ENCODE results near the gene KRTAP10-7. TPM values are rescaled to one million over a fixed set of nuclear protein-coding genes. Genes with fewer than 3 reads are reported as not detected.
"Not testable (repeated sequence)": the region's sequence is repeated elsewhere in the genome, so short reads cannot be mapped to it uniquely, and the experiment has no call there.

KRTAP10-7 gene
- total RNA-seq, 1 donor from 2014 or later, result not detected

DNA sequence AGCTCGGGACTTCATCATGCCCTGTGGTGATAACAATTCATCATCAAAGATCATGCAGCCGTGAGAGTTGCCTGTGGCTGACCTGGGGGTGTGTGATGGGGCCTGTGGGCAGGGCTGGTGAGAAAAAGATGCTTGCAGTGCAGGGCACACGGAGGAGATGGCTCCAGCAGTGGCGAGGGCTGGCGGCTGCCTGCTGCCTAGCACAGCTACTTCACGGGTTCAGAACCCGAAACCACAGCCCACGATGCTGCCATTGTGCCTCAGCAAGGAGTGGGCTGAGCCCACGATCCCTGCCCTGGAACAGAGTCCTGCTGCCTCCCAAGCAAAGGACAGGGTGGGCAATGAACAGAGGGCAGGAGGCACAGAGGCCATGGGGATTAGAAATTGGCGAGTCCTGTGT is 25.9 kb downstream of the KRTAP10-7 start:
- no peak overlapping the region for H3K4me3 ChIP-seq
- Mint-ChIP-seq H3K27me3 (ENCODE audit: insufficient read depth, low read depth) (peaks cover 2% of the 10 kb centered on the region), H3K27ac (no peak overlapping the region), H3K4me3 (no peak overlapping the region), H3K9me3 (peaks cover 43% of the 10 kb centered on the region), H3K4me1 (no peaks in the 10 kb centered on the region), H3K36me3 (no peaks in the 10 kb centered on the region)
- no peak overlapping the region for H3K4me2 ChIP-seq
- no peak overlapping the region for H2AFZ ChIP-seq (replicated peaks)
- H3K9ac ChIP-seq, result no peak overlapping the region
- no peaks in the 10 kb centered on the region for H3K27me3 ChIP-seq
- no peaks in the 10 kb centered on the region for H3K36me3 ChIP-seq
- H3K4me1 ChIP-seq, result no peaks in the 10 kb centered on the region
- peaks cover 13% of the 10 kb centered on the region for H3K9me3 ChIP-seq (ENCODE audit: low read depth)
- no peaks in the 10 kb centered on the region for H3K79me2 ChIP-seq (ENCODE audit: low read depth)
- H3K27ac ChIP-seq, result no peak overlapping the region
- DNase-seq (ENCODE audit: low spot score), result no peak
- TF ChIP-seq EZH2 (IDR thresholded peaks at IDR 0.05) (no peak), EZH2phosphoT487 (IDR thresholded peaks at IDR 0.05) (no peak)
- TF ChIP-seq, protein P1, sequence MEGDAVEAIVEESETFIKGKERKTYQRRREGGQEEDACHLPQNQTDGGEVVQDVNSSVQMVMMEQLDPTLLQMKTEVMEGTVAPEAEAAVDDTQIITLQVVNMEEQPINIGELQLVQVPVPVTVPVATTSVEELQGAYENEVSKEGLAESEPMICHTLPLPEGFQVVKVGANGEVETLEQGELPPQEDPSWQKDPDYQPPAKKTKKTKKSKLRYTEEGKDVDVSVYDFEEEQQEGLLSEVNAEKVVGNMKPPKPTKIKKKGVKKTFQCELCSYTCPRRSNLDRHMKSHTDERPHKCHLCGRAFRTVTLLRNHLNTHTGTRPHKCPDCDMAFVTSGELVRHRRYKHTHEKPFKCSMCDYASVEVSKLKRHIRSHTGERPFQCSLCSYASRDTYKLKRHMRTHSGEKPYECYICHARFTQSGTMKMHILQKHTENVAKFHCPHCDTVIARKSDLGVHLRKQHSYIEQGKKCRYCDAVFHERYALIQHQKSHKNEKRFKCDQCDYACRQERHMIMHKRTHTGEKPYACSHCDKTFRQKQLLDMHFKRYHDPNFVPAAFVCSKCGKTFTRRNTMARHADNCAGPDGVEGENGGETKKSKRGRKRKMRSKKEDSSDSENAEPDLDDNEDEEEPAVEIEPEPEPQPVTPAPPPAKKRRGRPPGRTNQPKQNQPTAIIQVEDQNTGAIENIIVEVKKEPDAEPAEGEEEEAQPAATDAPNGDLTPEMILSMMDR (IDR thresholded peaks at IDR 0.05), result no peak
- H4K20me1 ChIP-seq (ENCODE audit: low read depth), result no peaks in the 10 kb centered on the region
- H3F3A ChIP-seq (ENCODE audit: low read depth), result no peaks in the 10 kb centered on the region

DNA sequence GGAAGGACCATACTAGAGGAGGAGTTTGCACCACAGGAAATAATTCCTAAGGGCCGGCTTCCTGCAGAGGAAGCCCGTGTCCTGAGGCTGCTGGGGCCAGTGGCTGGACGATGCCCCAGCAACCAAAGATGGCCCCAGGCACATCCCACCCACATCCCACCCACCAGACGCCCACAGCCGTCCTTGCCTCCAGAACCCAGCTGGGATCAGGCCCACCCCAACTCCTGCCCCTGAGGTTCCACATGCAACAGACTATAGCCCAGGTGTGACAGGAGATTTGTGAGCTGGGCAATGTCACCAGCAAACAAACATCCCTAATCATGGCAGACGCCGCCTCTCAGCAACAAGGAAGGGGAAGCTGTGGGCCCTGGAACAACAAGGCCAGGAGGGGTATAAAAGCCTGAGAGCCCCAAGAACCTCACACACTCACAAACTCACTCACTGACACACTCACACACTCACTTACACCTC is 26.3 kb downstream of the KRTAP10-7 start, which contains the start of gene KRTAP10-9:
TSS of gene KRTAP10-9 (plus strand) at position 421 of the 471 bp plus-strand sequence. CDS start 79 bp downstream, outside the sequence.
- H4K20me1 ChIP-seq (ENCODE audit: low read depth), result no peaks in the 10 kb centered on the region
- no peaks in the 10 kb centered on the region for H3K79me2 ChIP-seq (ENCODE audit: low read depth)
- Mint-ChIP-seq H3K27ac (no peak within 1 kb of the TSS), H3K9me3 (peaks cover 45% of the 10 kb centered on the region), H3K4me1 (no peaks in the 10 kb centered on the region), H3K27me3 (ENCODE audit: insufficient read depth, low read depth) (peaks cover 2% of the 10 kb centered on the region), H3K4me3 (no peak within 1 kb of the TSS), H3K36me3 (no peaks in the 10 kb centered on the region)
- H3K4me1 ChIP-seq, result no peaks in the 10 kb centered on the region
- H3K27ac ChIP-seq, result no peak within 1 kb of the TSS
- no peak for DNase-seq (ENCODE audit: low spot score)
- H2AFZ ChIP-seq (replicated peaks), result no peak within 1 kb of the TSS
- H3K36me3 ChIP-seq, result no peaks in the 10 kb centered on the region
- TF ChIP-seq EZH2 (IDR thresholded peaks at IDR 0.05) (no peak), EZH2phosphoT487 (IDR thresholded peaks at IDR 0.05) (no peak)
- TF ChIP-seq, protein P1 (IDR thresholded peaks at IDR 0.05), result no peak
- H3K9ac ChIP-seq, result no peak within 1 kb of the TSS
- H3K4me2 ChIP-seq, result no peak within 1 kb of the TSS
- H3K27me3 ChIP-seq, result no peaks in the 10 kb centered on the region
- no peak within 1 kb of the TSS for H3K4me3 ChIP-seq
- peaks cover 13% of the 10 kb centered on the region for H3K9me3 ChIP-seq (ENCODE audit: low read depth)
- no peaks in the 10 kb centered on the region for H3F3A ChIP-seq (ENCODE audit: low read depth)

DNA sequence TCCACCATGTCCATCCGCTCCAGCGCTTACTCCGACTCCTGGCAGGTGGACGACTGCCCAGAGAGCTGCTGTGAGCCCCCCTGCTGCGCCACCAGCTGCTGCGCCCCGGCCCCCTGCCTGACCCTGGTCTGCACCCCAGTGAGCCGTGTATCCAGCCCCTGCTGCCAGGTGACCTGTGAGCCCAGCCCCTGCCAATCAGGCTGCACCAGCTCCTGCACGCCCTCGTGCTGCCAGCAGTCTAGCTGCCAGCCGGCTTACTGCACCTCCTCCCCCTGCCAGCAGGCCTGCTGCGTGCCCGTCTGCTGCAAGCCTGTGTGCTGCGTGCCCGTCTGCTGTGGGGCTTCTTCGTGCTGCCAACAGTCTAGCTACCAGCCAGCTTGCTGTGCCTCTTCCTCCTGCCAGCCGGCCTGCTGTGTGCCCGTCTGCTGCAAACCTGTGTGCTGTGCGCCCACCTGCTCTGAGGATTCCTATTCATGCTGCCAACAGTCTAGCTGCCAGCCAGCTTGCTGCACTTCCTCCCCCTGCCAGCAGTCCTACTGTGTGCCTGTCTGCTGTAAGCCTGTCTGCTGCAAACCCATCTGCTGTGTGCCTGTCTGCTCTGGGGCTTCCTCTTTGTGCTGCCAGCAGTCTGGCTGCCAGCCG is 26.9 kb downstream of the KRTAP10-7 start:
- H3K27me3 ChIP-seq; H3K4me1 Mint-ChIP-seq; DNase-seq (ENCODE audit: low spot score); H3K36me3 ChIP-seq; H3K27ac Mint-ChIP-seq; H2AFZ ChIP-seq (replicated peaks); H3K4me2 ChIP-seq; H3K36me3 Mint-ChIP-seq; H3K4me1 ChIP-seq; H4K20me1 ChIP-seq (ENCODE audit: low read depth); H3K27me3 Mint-ChIP-seq (ENCODE audit: insufficient read depth, low read depth); H3K4me3 ChIP-seq; H3K4me3 Mint-ChIP-seq; H3K27ac ChIP-seq; H3K9ac ChIP-seq; H3F3A ChIP-seq (ENCODE audit: low read depth); H3K79me2 ChIP-seq (ENCODE audit: low read depth): not testable (repeated sequence)
- H3K9me3 Mint-ChIP-seq, result peaks cover 47% of the 10 kb centered on the region
- H3K9me3 ChIP-seq (ENCODE audit: low read depth), result peaks cover 17% of the 10 kb centered on the region

DNA sequence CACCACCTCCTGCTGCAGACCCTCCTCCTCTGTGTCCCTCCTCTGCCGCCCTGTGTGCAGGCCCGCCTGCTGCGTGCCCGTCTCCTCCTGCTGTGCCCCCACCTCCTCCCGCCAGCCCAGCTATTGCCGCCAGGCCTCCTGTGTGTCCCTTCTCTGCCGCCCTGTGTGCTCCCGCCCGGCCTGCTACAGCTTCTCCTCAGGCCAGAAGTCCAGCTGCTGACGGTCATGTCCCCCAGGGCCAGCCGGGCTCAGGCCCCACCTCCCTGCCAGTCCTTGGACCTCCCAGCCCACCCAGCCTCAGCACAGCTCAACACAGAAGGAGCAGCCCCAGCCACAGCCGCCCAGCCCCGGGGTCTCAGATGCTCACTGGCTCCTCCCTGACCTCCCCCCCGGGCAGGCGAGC is 27.4 kb downstream of the KRTAP10-7 start:
- H3K9me3 Mint-ChIP-seq, result peaks cover 44% of the 10 kb centered on the region
- H3F3A ChIP-seq (ENCODE audit: low read depth); H2AFZ ChIP-seq (replicated peaks); DNase-seq (ENCODE audit: low spot score); H3K4me3 Mint-ChIP-seq; H3K4me1 Mint-ChIP-seq; H3K79me2 ChIP-seq (ENCODE audit: low read depth); H3K27ac ChIP-seq; H3K36me3 ChIP-seq; H4K20me1 ChIP-seq (ENCODE audit: low read depth); H3K27me3 Mint-ChIP-seq (ENCODE audit: insufficient read depth, low read depth); H3K36me3 Mint-ChIP-seq; H3K27ac Mint-ChIP-seq; H3K27me3 ChIP-seq; H3K4me2 ChIP-seq; H3K4me1 ChIP-seq; H3K4me3 ChIP-seq; H3K9ac ChIP-seq: not testable (repeated sequence)
- peaks cover 22% of the 10 kb centered on the region for H3K9me3 ChIP-seq (ENCODE audit: low read depth)
